Prostate gland (tissue), 2 donors: Measurements from ENCODE around the gene EDC4.

Experiments
- POLR2A ChIP-seq: fragments of 450-650 bp; IDR thresholded peaks from one replicate; pipeline ENCODE4 v1.6.1; 2016; ENCODE audit warnings: antibody characterized with exemption, mild to moderate bottlenecking
- POLR2AphosphoS5 ChIP-seq: sonication (generic); formaldehyde crosslinking; IDR thresholded peaks from one replicate; pipeline ENCODE4 v1.6.1; 2017; ENCODE audit warnings: antibody characterized with exemption
- TF ChIP-seq, protein P1 (sequence below), 4 experiments: fragments of 200-600 bp in 2 of 4; fragments of 450-650 bp in 2 of 4; sonication (generic) in 2 of 4; IDR thresholded peaks; 1 replicate in 3 of 4; 2 replicates in 1 of 4; pipeline ENCODE4 v1.5.1; 2016 to 2019; ENCODE audit warnings: antibody characterized with exemption in 4 of 4, mild to moderate bottlenecking in 2 of 4, moderate library complexity in 2 of 4

DNA sequence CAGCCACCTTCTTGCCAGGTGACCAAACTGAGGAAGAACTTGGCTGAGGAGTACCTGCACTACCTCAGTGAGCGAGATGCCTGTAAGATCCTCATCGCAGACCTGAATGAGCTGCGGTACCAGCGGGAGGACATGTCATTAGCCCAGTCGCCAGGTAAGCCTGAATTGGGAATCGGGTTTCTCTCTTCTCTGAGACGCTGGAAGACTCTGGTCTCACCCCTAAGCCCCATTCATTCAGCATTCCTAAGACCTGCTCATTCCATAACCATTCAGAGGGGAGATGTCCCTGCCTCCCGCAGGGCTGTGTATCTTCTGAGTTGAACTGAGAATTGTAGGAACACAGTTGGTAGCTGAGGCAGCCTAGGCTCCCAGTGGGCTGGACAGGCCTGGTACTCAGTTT is 47.7 kb upstream of the EDC4 start:
- TF ChIP-seq POLR2A (no peak), POLR2AphosphoS5 (no peak)
- TF ChIP-seq, protein P1, sequence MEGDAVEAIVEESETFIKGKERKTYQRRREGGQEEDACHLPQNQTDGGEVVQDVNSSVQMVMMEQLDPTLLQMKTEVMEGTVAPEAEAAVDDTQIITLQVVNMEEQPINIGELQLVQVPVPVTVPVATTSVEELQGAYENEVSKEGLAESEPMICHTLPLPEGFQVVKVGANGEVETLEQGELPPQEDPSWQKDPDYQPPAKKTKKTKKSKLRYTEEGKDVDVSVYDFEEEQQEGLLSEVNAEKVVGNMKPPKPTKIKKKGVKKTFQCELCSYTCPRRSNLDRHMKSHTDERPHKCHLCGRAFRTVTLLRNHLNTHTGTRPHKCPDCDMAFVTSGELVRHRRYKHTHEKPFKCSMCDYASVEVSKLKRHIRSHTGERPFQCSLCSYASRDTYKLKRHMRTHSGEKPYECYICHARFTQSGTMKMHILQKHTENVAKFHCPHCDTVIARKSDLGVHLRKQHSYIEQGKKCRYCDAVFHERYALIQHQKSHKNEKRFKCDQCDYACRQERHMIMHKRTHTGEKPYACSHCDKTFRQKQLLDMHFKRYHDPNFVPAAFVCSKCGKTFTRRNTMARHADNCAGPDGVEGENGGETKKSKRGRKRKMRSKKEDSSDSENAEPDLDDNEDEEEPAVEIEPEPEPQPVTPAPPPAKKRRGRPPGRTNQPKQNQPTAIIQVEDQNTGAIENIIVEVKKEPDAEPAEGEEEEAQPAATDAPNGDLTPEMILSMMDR (IDR thresholded peaks at IDR 0.05): no peak
